Measurements from ENCODE around the gene AGRP. TPM values are rescaled to one million over a fixed set of nuclear protein-coding genes. Genes with fewer than 3 reads are reported as not detected.

AGRP gene
- polyA plus RNA-seq, 4 donors, result 0.10 TPM; not detected in 3

- WGBS, 3 donors, result 68 to 82% (median 76%) methylated on average over 5 of the region's 5 CpGs
- DNase-seq (no peak), FAIRE-seq (no peak)
These were observed 50.1 kb downstream of the AGRP start for GRCh38 chr16:67433131-67433719.

More at GRCh38 chr16:67433131-67433719, 50.1 kb downstream of the AGRP start:
- H3K4me1 ChIP-seq (ENCODE audit: control insufficient read depth in 3 of 3, insufficient read depth in 2 of 3, low read depth in 1 of 3, low read length in 2 of 3), result peaks cover 0 to 22% (median 4%) of the 10 kb centered on the region in 3 donors
- H3K9me3 ChIP-seq (ENCODE audit: control insufficient read depth in 2 of 2, insufficient read depth in 1 of 2, low read depth in 1 of 2, low read length in 1 of 2), result no peaks in the 10 kb centered on the region
- H3K36me3 ChIP-seq (ENCODE audit: control insufficient read depth in 3 of 3, insufficient read depth in 2 of 3, low read depth in 1 of 3, low read length in 3 of 3), result peaks cover 5 to 40% (median 7%) of the 10 kb centered on the region in 3 donors
- peaks cover 0 to 28% (median 0%) of the 10 kb centered on the region in 3 donors for H3K27me3 ChIP-seq (ENCODE audit: control insufficient read depth in 3 of 3, insufficient read depth in 3 of 3, low read length in 3 of 3)
- H3K27ac ChIP-seq (ENCODE audit: low read depth in 1 of 3, low read length in 2 of 3), result peak overlapping the region in 2 of 3 donors; percentile 50 to 95
- peak overlapping the region in 1 of 3 donors; percentile 83 for H3K4me3 ChIP-seq (ENCODE audit: low read depth in 1 of 3, low read length in 3 of 3)

Other genes starting within 250 kb of the AGRP start
- 10 to 100 TPM; 12.4 to 19.7 (median 15.8) TPM for gene FHOD1, start 236.1 kb downstream of the AGRP start, polyA plus RNA-seq
- gene SLC9A5, start 234.6 kb downstream of the AGRP start, polyA plus RNA-seq, result under 1 TPM in 3 of 4 donors, not detected in 1; 0.39 to 0.78 (median 0.54) TPM
- gene PLEKHG4, start 204.0 kb downstream of the AGRP start, polyA plus RNA-seq, result 1 to 10 TPM; 1.6 to 7.9 (median 4.9) TPM
- under 1 TPM in 2 of 4 donors, not detected in 2; 0.01 to 0.19 TPM for gene KCTD19, start 156.8 kb downstream of the AGRP start, polyA plus RNA-seq
- 1 to 10 TPM in 1 of 4 donors, under 1 TPM in 1, not detected in 2; 0.87 to 1.9 TPM for gene LRRC36, start 156.7 kb downstream of the AGRP start, polyA plus RNA-seq
- gene TPPP3, start 90.0 kb downstream of the AGRP start, polyA plus RNA-seq, result 10 to 100 TPM; 10.3 to 34.8 (median 22.2) TPM
- 1 to 10 TPM in 3 of 4 donors, not detected in 1; 1.9 to 5.3 (median 5.2) TPM for gene ZDHHC1, start 67.1 kb downstream of the AGRP start, polyA plus RNA-seq
- 100 to 1,000 TPM in 2 of 4 donors, 10 to 100 TPM in 1, 1 to 10 TPM in 1; 9.7 to 166 (median 111) TPM for gene HSD11B2, start 52.4 kb downstream of the AGRP start, polyA plus RNA-seq
- gene ATP6V0D1, start 2.4 kb downstream of the AGRP start, polyA plus RNA-seq, result 100 to 1,000 TPM in 3 of 4 donors, 10 to 100 TPM in 1; 98.8 to 158 (median 137) TPM
- gene RIPOR1, start 45.3 kb upstream of the AGRP start, polyA plus RNA-seq, result 10 to 100 TPM in 3 of 4 donors, 1 to 10 TPM in 1; 2.9 to 19.1 (median 10.9) TPM
- gene CTCF, start 79.0 kb upstream of the AGRP start, polyA plus RNA-seq, result 10 to 100 TPM; 23.5 to 45.0 (median 24.2) TPM
- gene CARMIL2, start 161.6 kb upstream of the AGRP start, polyA plus RNA-seq, result 1 to 10 TPM; 1.5 to 7.6 (median 3.0) TPM
- gene ACD, start 176.7 kb upstream of the AGRP start, polyA plus RNA-seq, result 10 to 100 TPM in 3 of 4 donors, 1 to 10 TPM in 1; 7.2 to 31.4 (median 13.7) TPM
- gene PARD6A, start 177.4 kb upstream of the AGRP start, polyA plus RNA-seq, result 1 to 10 TPM; 1.0 to 6.8 (median 2.7) TPM
- 10 to 100 TPM in 3 of 4 donors, 1 to 10 TPM in 1; 4.1 to 13.2 (median 12.2) TPM for gene ENKD1, start 183.2 kb upstream of the AGRP start, polyA plus RNA-seq
- gene C16orf86, start 183.3 kb upstream of the AGRP start, polyA plus RNA-seq, result 1 to 10 TPM in 3 of 4 donors, not detected in 1; 1.2 to 3.2 (median 1.9) TPM
- 10 to 100 TPM in 2 of 4 donors, 1 to 10 TPM in 2; 4.8 to 28.6 (median 12.0) TPM for gene GFOD2, start 235.8 kb upstream of the AGRP start, polyA plus RNA-seq

Data from small intestine (tissue), 7 donors.